ENCODE measurements around the gene LIME1. TPM values are rescaled to one million over a fixed set of nuclear protein-coding genes. Genes with fewer than 3 reads are reported as not detected.

The LIME1 gene
- total RNA-seq, 1 donor from 2014 or later, result 0.47 TPM

GRCh38 chr20:63785691-63786131, 49.2 kb downstream of the LIME1 start:
- Histone ChIP-seq H3K9me3 (ENCODE audit: low read depth) (no peaks in the 10 kb centered on the region), H3F3A (ENCODE audit: low read depth) (peaks cover 10% of the 10 kb centered on the region), H3K27me3 (no peaks in the 10 kb centered on the region), H2AFZ (replicated peaks) (no peak overlapping the region), H3K27ac (no peak overlapping the region), H3K36me3 (no peaks in the 10 kb centered on the region), H3K79me2 (ENCODE audit: low read depth) (no peaks in the 10 kb centered on the region), H3K9ac (no peak overlapping the region), H3K4me2 (peak overlapping the region; percentile 34), H3K4me1 (peaks cover 8% of the 10 kb centered on the region), H3K4me3 (no peak overlapping the region), H4K20me1 (ENCODE audit: low read depth) (peaks cover 3% of the 10 kb centered on the region)
- TF ChIP-seq CTCF (IDR thresholded peaks at IDR 0.05) (no peak), EZH2phosphoT487 (IDR thresholded peaks at IDR 0.05) (no peak), EZH2 (IDR thresholded peaks at IDR 0.05) (no peak)
- H3K4me1 Mint-ChIP-seq, result peaks cover 27% of the 10 kb centered on the region
- H3K27me3 Mint-ChIP-seq (ENCODE audit: insufficient read depth, low read depth), result peaks cover 5% of the 10 kb centered on the region
- no peaks in the 10 kb centered on the region for H3K9me3 Mint-ChIP-seq
- peak overlapping the region; percentile 70 for H3K4me3 Mint-ChIP-seq
- peak overlapping the region; percentile 93 for H3K27ac Mint-ChIP-seq
- peak; percentile 46 for DNase-seq (ENCODE audit: low spot score)
- H3K36me3 Mint-ChIP-seq, result peaks cover 2% of the 10 kb centered on the region

- H3K27ac Mint-ChIP-seq, result peak overlapping the region; percentile 60
- peaks cover 13% of the 10 kb centered on the region for H3F3A ChIP-seq (ENCODE audit: low read depth)
- DNase-seq (ENCODE audit: low spot score), result no peak
- no peak overlapping the region for H3K4me2 ChIP-seq
- H3K36me3 Mint-ChIP-seq, result no peaks in the 10 kb centered on the region
- H2AFZ ChIP-seq (replicated peaks), result no peak overlapping the region
- no peak for TF ChIP-seq EZH2phosphoT487 (IDR thresholded peaks at IDR 0.05)
- no peak for TF ChIP-seq CTCF (IDR thresholded peaks at IDR 0.05)
- TF ChIP-seq EZH2 (IDR thresholded peaks at IDR 0.05), result no peak
- H3K27me3 ChIP-seq, result no peaks in the 10 kb centered on the region
- H3K4me3 Mint-ChIP-seq, result no peak overlapping the region
- no peaks in the 10 kb centered on the region for H3K79me2 ChIP-seq (ENCODE audit: low read depth)
- H3K9me3 Mint-ChIP-seq, result no peaks in the 10 kb centered on the region
- H3K36me3 ChIP-seq, result no peaks in the 10 kb centered on the region
- H3K4me1 Mint-ChIP-seq, result peaks cover 36% of the 10 kb centered on the region
- H3K27ac ChIP-seq, result no peak overlapping the region
- H4K20me1 ChIP-seq (ENCODE audit: low read depth), result peaks cover 3% of the 10 kb centered on the region
- no peaks in the 10 kb centered on the region for H3K9me3 ChIP-seq (ENCODE audit: low read depth)
- peaks cover 8% of the 10 kb centered on the region for H3K4me1 ChIP-seq
- H3K27me3 Mint-ChIP-seq (ENCODE audit: insufficient read depth, low read depth), result peaks cover 3% of the 10 kb centered on the region
- H3K9ac ChIP-seq, result no peak overlapping the region
- no peak overlapping the region for H3K4me3 ChIP-seq
These were observed 50.8 kb downstream of the LIME1 start for GRCh38 chr20:63787302-63787701.

GRCh38 chr20:63787749-63788148, 51.3 kb downstream of the LIME1 start:
- peaks cover 8% of the 10 kb centered on the region for H3K4me1 ChIP-seq
- H4K20me1 ChIP-seq (ENCODE audit: low read depth), result peaks cover 3% of the 10 kb centered on the region
- DNase-seq (ENCODE audit: low spot score), result no peak
- peaks cover 13% of the 10 kb centered on the region for H3F3A ChIP-seq (ENCODE audit: low read depth)
- no peak overlapping the region for H2AFZ ChIP-seq (replicated peaks)
- peak overlapping the region; percentile 82 for H3K27ac Mint-ChIP-seq
- H3K27me3 Mint-ChIP-seq (ENCODE audit: insufficient read depth, low read depth), result peaks cover 3% of the 10 kb centered on the region
- no peaks in the 10 kb centered on the region for H3K9me3 ChIP-seq (ENCODE audit: low read depth)
- no peaks in the 10 kb centered on the region for H3K9me3 Mint-ChIP-seq
- H3K79me2 ChIP-seq (ENCODE audit: low read depth), result no peaks in the 10 kb centered on the region
- H3K27me3 ChIP-seq, result no peaks in the 10 kb centered on the region
- no peak overlapping the region for H3K4me3 ChIP-seq
- no peaks in the 10 kb centered on the region for H3K36me3 ChIP-seq
- no peak overlapping the region for H3K4me2 ChIP-seq
- no peak overlapping the region for H3K27ac ChIP-seq
- H3K36me3 Mint-ChIP-seq, result no peaks in the 10 kb centered on the region
- peaks cover 38% of the 10 kb centered on the region for H3K4me1 Mint-ChIP-seq
- TF ChIP-seq CTCF (IDR thresholded peaks at IDR 0.05) (no peak), EZH2 (IDR thresholded peaks at IDR 0.05) (no peak), EZH2phosphoT487 (IDR thresholded peaks at IDR 0.05) (no peak)
- no peak overlapping the region for H3K4me3 Mint-ChIP-seq
- no peak overlapping the region for H3K9ac ChIP-seq

Small RNA genes within 50 kb of the gene (small RNA-seq; reads per million reads assigned to genes)
- gene LIME1 (not detected), gene TNFRSF6B (not detected)

Other genes with a start within 250 kb of the LIME1 start
- gene EEF1A2, start 237.6 kb upstream of the LIME1 start, total RNA-seq (ENCODE audit: low replicate concordance), result 0.54 and 1.5 TPM in 2 replicates
- gene PPDPF, start 215.9 kb upstream of the LIME1 start, total RNA-seq (ENCODE audit: low replicate concordance), result 4.1 and 82.2 TPM in 2 replicates
- gene PTK6, start 199.3 kb upstream of the LIME1 start, total RNA-seq (ENCODE audit: low replicate concordance), result not detected in 2 replicates
- not detected in 2 replicates for gene SRMS, start 188.9 kb upstream of the LIME1 start, total RNA-seq (ENCODE audit: low replicate concordance)
- gene FNDC11, start 182.5 kb upstream of the LIME1 start, total RNA-seq (ENCODE audit: low replicate concordance), result 0.39 and 9.0 TPM in 2 replicates
- 2.9 and 17.7 TPM in 2 replicates for gene HELZ2, start 162.4 kb upstream of the LIME1 start, total RNA-seq (ENCODE audit: low replicate concordance)
- 8.0 and 18.6 TPM in 2 replicates for gene GMEB2, start 109.6 kb upstream of the LIME1 start, total RNA-seq (ENCODE audit: low replicate concordance)
- 3.3 and 6.1 TPM in 2 replicates for gene STMN3, start 83.2 kb upstream of the LIME1 start, total RNA-seq (ENCODE audit: low replicate concordance)
- gene RTEL1, start 78.4 kb upstream of the LIME1 start, total RNA-seq (ENCODE audit: low replicate concordance), result 6.0 and 16.7 TPM in 2 replicates
- 0.25 TPM in 1 of 2 replicates, not detected in the other for gene TNFRSF6B, start 40.0 kb upstream of the LIME1 start, total RNA-seq (ENCODE audit: low replicate concordance)
- gene ARFRP1, start 28.7 kb upstream of the LIME1 start, total RNA-seq (ENCODE audit: low replicate concordance), result 18.3 and 32.6 TPM in 2 replicates
- 8.2 and 26.8 TPM in 2 replicates for gene ZGPAT, start 28.6 kb upstream of the LIME1 start, total RNA-seq (ENCODE audit: low replicate concordance)
- 12.0 and 58.0 TPM in 2 replicates for gene SLC2A4RG, start 3.1 kb downstream of the LIME1 start, total RNA-seq (ENCODE audit: low replicate concordance)
- gene ZBTB46, start 94.6 kb downstream of the LIME1 start, total RNA-seq (ENCODE audit: low replicate concordance), result 8.1 and 13.9 TPM in 2 replicates
- gene ABHD16B, start 124.8 kb downstream of the LIME1 start, total RNA-seq (ENCODE audit: low replicate concordance), result not detected in 2 replicates
- gene TPD52L2, start 128.6 kb downstream of the LIME1 start, total RNA-seq (ENCODE audit: low replicate concordance), result 66.6 and 80.1 TPM in 2 replicates
- gene DNAJC5, start 158.5 kb downstream of the LIME1 start, total RNA-seq (ENCODE audit: low replicate concordance), result 17.2 and 37.9 TPM in 2 replicates
- 10.8 and 22.7 TPM in 2 replicates for gene UCKL1, start 219.8 kb downstream of the LIME1 start, total RNA-seq (ENCODE audit: low replicate concordance)
- 2.9 and 11.4 TPM in 2 replicates for gene ZNF512B, start 233.3 kb downstream of the LIME1 start, total RNA-seq (ENCODE audit: low replicate concordance)
- 0.19 and 4.9 TPM in 2 replicates for gene SAMD10, start 243.0 kb downstream of the LIME1 start, total RNA-seq (ENCODE audit: low replicate concordance)
- gene PRPF6, start 244.5 kb downstream of the LIME1 start, total RNA-seq (ENCODE audit: low replicate concordance), result 51.9 and 77.0 TPM in 2 replicates